Esophagus muscularis mucosa (tissue), 4 donors: ENCODE measurements around the gene SOX2. TPM values are rescaled to one million over a fixed set of nuclear protein-coding genes. Genes with fewer than 3 reads are reported as not detected.

ENCODE experiments used
- DNase-seq: peaks from one replicate; pipeline ENCODE4 v3.0.0-alpha.2; 2017; ENCODE audit errors: extremely low spot score
- H3K27ac ChIP-seq, 4 donors: fragments of 200-600 bp; sonication (generic); replicated peaks in 1 of 4; 1 replicate in 3 of 4; 2 replicates in 1 of 4; pipeline ENCODE4 v1.5.1; 2016 to 2019; ENCODE audit warnings: mild to moderate bottlenecking in 1 of 4
- H3K27me3 ChIP-seq, 4 donors: fragments of 200-600 bp; sonication (generic); one replicate each; pipeline versions ENCODE4 v1.5.1 to v1.6.0; 2016 to 2019
- H3K36me3 ChIP-seq, 4 donors: fragments of 200-600 bp; sonication (generic); one replicate each; pipeline ENCODE4 v1.5.1; 2016 to 2019
- H3K4me1 ChIP-seq, 4 donors: fragments of 200-600 bp; sonication (generic); one replicate each; pipeline ENCODE4 v1.5.1; 2016 to 2019
- H3K4me3 ChIP-seq, 4 donors: fragments of 200-600 bp; sonication (generic); 1 replicate in 2 of 4; 2 replicates in 2 of 4; pipeline ENCODE4 v1.5.1; 2016 to 2019; ENCODE audit warnings: mild to moderate bottlenecking in 4 of 4, moderate library complexity in 1 of 4
- H3K9me3 ChIP-seq, 4 donors: fragments of 200-600 bp; sonication (generic); 1 replicate in 3 of 4; 2 replicates in 1 of 4; pipeline ENCODE4 v1.5.1; 2016 to 2019
- CTCF ChIP-seq, 3 experiments: fragments of 200-600 bp in 2 of 3; fragments of 450-650 bp in 1 of 3; sonication (generic) in 2 of 3; IDR thresholded peaks; one replicate each; pipeline ENCODE4 v1.5.1; 2017 to 2019; ENCODE audit warnings: antibody characterized with exemption in 3 of 3, mild to moderate bottlenecking in 2 of 3, moderate library complexity in 1 of 3
- EP300 ChIP-seq: sonication (generic); formaldehyde crosslinking; IDR thresholded peaks from one replicate; pipeline ENCODE4 v1.6.1; 2017; ENCODE audit warnings: antibody characterized with exemption
- POLR2A ChIP-seq: fragments of 450-650 bp; IDR thresholded peaks from one replicate; pipeline ENCODE4 v1.6.1; 2017; ENCODE audit warnings: antibody characterized with exemption, moderate library complexity, mild to moderate bottlenecking, low read depth
- POLR2AphosphoS5 ChIP-seq, 2 donors: sonication (generic); formaldehyde crosslinking; IDR thresholded peaks; one replicate each; pipeline ENCODE4 v1.6.1; 2017; ENCODE audit warnings: antibody characterized with exemption in 2 of 2
- WGBS: methylation state at CpG from one replicate; pipeline ENCODE4 v1.1.5; 2018; 5-methylcytosine and 5-hydroxymethylcytosine counted together
- intact Hi-C: fragments of 100-400 bp; cut with DNase I; formaldehyde crosslinking; loops from one replicate; pipeline ENCODE4 v1.15.1; 2023
- total RNA-seq, 4 donors: library from RNA; depleted of rRNA; stranded (reverse); fragments of >200 nt; gene quantifications; one replicate each; pipeline versions ENCODE4 v1.1.0 to v1.2.1, GENCODE V29; 2016

SOX2 gene
- total RNA-seq, 4 donors from 2014 or later: 2.5 to 7.3 (median 4.0) TPM

- Histone ChIP-seq H3K4me1 (peaks cover 7 to 10% (median 9%) of the 10 kb centered on the region in 4 donors), H3K36me3 (no peaks in the 10 kb centered on the region), H3K27ac (no peak overlapping the region), H3K27me3 (peaks cover 0 to 11% (median 9%) of the 10 kb centered on the region in 4 donors), H3K9me3 (no peaks in the 10 kb centered on the region), H3K4me3 (no peak overlapping the region)
- 80% methylated on average over 2 of the region's 2 CpGs for WGBS
- TF ChIP-seq POLR2A (no peak), CTCF (IDR thresholded peaks at IDR 0.05) (no peak), POLR2AphosphoS5 (IDR thresholded peaks at IDR 0.05) (no peak), EP300 (no peak)
- intact Hi-C loops: no loop called here
- DNase-seq: no peak
Observed at GRCh38 chr3:181690769-181691168, 21.0 kb upstream of the SOX2 start.

- 59% methylated on average over 2 of the region's 2 CpGs for WGBS
- no peaks in the 10 kb centered on the region for H3K9me3 ChIP-seq
- peaks cover 0 to 23% (median 20%) of the 10 kb centered on the region in 4 donors for H3K27me3 ChIP-seq
- H3K27ac ChIP-seq: no peak overlapping the region
- intact Hi-C loops: no loop called here
- DNase-seq: no peak
- H3K4me3 ChIP-seq: no peak overlapping the region
- no peak for TF ChIP-seq POLR2AphosphoS5 (IDR thresholded peaks at IDR 0.05)
- no peak for TF ChIP-seq EP300
- TF ChIP-seq POLR2A: no peak
- TF ChIP-seq CTCF (IDR thresholded peaks at IDR 0.05): no peak
- H3K36me3 ChIP-seq: no peaks in the 10 kb centered on the region
- H3K4me1 ChIP-seq: peaks cover 16 to 19% (median 18%) of the 10 kb centered on the region in 4 donors
Observed at GRCh38 chr3:181691901-181692300, 19.8 kb upstream of the SOX2 start.

DNA sequence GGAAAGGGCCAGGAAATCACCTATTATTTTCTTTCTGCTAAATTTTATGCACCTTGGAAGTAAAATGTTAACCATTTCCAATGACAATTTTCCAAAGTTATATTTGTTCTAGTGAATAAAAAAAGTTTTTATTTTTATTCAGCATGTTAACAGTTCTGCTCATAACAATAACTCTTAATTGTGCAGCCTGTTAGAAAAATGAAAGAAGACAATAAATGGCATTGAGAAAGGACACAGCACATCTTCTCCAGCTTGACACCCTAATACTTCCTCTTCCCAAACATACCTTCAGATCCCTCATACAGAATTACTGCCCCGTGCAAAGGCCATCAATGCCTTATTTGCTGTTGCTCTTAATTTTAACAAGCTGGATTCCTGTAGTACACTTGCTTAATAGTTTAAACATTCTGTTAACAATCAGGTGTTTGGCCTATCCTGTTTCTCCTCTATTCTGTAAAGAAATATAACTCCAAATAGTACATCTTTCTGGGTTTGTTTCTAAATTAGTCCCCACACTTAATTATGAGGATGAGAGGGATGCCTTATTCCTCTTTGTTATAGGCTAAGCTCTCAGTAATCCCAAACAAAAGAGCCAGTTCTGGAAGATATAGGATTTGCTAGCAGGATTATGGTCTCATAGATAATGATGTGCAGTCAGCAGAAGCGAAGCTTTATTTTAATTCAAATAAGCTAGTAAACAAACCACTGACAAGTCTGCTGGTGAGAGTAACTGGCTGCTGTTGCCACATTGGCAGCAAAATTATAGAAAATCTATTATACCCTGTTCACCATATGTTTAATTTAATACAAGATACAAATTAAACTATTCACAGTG, 19.2 kb upstream of the SOX2 start:
- Histone ChIP-seq H3K9me3 (no peaks in the 10 kb centered on the region), H3K27me3 (peaks cover 0 to 29% (median 26%) of the 10 kb centered on the region in 4 donors), H3K36me3 (no peaks in the 10 kb centered on the region), H3K27ac (no peak overlapping the region), H3K4me3 (no peak overlapping the region), H3K4me1 (peaks cover 16 to 19% (median 18%) of the 10 kb centered on the region in 4 donors)
- intact Hi-C loops: no loop called here
- 67% methylated on average over 2 of the region's 2 CpGs for WGBS
- no peak for TF ChIP-seq POLR2AphosphoS5 (IDR thresholded peaks at IDR 0.05)
- no peak for TF ChIP-seq EP300
- TF ChIP-seq CTCF (IDR thresholded peaks at IDR 0.05): no peak
- TF ChIP-seq POLR2A: no peak
- no peak for DNase-seq

DNA sequence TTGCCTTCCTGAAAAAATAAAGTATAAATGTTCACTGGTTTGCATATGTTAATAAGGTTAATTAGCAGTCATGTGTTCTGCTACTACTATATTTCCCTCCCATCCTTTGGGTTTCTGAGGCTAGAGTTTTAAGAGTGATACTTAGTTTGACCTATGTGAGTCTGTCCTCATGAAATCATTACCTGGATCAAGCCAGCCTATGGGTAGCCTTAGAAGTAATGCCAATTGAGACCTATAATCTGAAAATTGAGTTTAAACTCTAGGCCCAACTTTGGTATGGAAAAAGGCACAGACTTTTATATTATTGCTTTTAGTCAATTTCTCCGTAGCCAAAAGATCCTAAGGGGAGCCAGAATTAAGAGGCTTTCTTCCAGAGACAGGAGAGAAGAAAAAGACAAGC, 18.4 kb upstream of the SOX2 start:
- 94% methylated on average over 1 of the region's 1 CpG for WGBS
- no peaks in the 10 kb centered on the region for H3K36me3 ChIP-seq

More for the DNA sequence above, 18.4 kb upstream of the SOX2 start:
- Histone ChIP-seq H3K4me3 (no peak overlapping the region), H3K4me1 (peaks cover 16 to 19% (median 18%) of the 10 kb centered on the region in 4 donors), H3K27ac (no peak overlapping the region), H3K9me3 (no peaks in the 10 kb centered on the region), H3K27me3 (peaks cover 0 to 37% (median 34%) of the 10 kb centered on the region in 4 donors)
- intact Hi-C loops: no loop called here
- TF ChIP-seq EP300 (no peak), CTCF (IDR thresholded peaks at IDR 0.05) (no peak), POLR2AphosphoS5 (IDR thresholded peaks at IDR 0.05) (no peak), POLR2A (no peak)
- no peak for DNase-seq
